ENCODE results near the gene DOCK10.
A peak's percentile ranks its signal among the peaks of the same experiment; 100 is the strongest.
"Not testable (repeated sequence)": the region's sequence is repeated elsewhere in the genome, so short reads cannot be mapped to it uniquely, and the experiment has no call there.

The DOCK10 gene

GRCh38 chr2:225041851-225042799 lies at the start of gene DOCK10:
DOCK10 (minus strand) TSS chr2:225042468; CDS start chr2:225042374, 94 bp downstream.
- no peak for DNase-seq (ENCODE audit: low spot score)

GRCh38 chr2:225091336-225091735 lies 49.1 kb upstream of the DOCK10 start:
- peak; percentile 46 for DNase-seq (ENCODE audit: low spot score)

- no peak for DNase-seq (ENCODE audit: low spot score)
Observed at GRCh38 chr2:225090746-225091145, 48.5 kb upstream of the DOCK10 start.

- DNase-seq (ENCODE audit: low spot score) = no peak
Observed at GRCh38 chr2:225086915-225087314, 44.6 kb upstream of the DOCK10 start.

GRCh38 chr2:225086439-225086838 lies 44.2 kb upstream of the DOCK10 start:
- no peak for DNase-seq (ENCODE audit: low spot score)

GRCh38 chr2:225083276-225083675 lies 41.0 kb upstream of the DOCK10 start:
- no peak for DNase-seq (ENCODE audit: low spot score)

GRCh38 chr2:225076125-225076524 lies 33.9 kb upstream of the DOCK10 start:
- DNase-seq (ENCODE audit: low spot score) = no peak

GRCh38 chr2:225074919-225075681 lies 32.8 kb upstream of the DOCK10 start:
- DNase-seq (ENCODE audit: low spot score) = no peak

GRCh38 chr2:225074366-225074765 lies 32.1 kb upstream of the DOCK10 start:
- no peak for DNase-seq (ENCODE audit: low spot score)

GRCh38 chr2:225073198-225073597 lies 30.9 kb upstream of the DOCK10 start:
- DNase-seq (ENCODE audit: low spot score) = no peak

GRCh38 chr2:225072444-225072843 lies 30.2 kb upstream of the DOCK10 start:
- no peak for DNase-seq (ENCODE audit: low spot score)

- DNase-seq (ENCODE audit: low spot score) = no peak
Observed at GRCh38 chr2:225070811-225071210, 28.5 kb upstream of the DOCK10 start.

- no peak for DNase-seq (ENCODE audit: low spot score)
Observed at GRCh38 chr2:225069966-225070365, 27.7 kb upstream of the DOCK10 start.

- no peak for DNase-seq (ENCODE audit: low spot score)
Observed at GRCh38 chr2:225069477-225069876, 27.2 kb upstream of the DOCK10 start.

- DNase-seq (ENCODE audit: low spot score) = no peak
Observed at GRCh38 chr2:225065882-225066281, 23.6 kb upstream of the DOCK10 start.

- DNase-seq (ENCODE audit: low spot score) = no peak
Observed at GRCh38 chr2:225064928-225065327, 22.7 kb upstream of the DOCK10 start.

- no peak for DNase-seq (ENCODE audit: low spot score)
Observed at GRCh38 chr2:225064362-225064761, 22.1 kb upstream of the DOCK10 start.

GRCh38 chr2:225056330-225057073 lies 14.2 kb upstream of the DOCK10 start:
- no peak for DNase-seq (ENCODE audit: low spot score)

- DNase-seq (ENCODE audit: low spot score) = no peak
Observed at GRCh38 chr2:225055714-225056113, 13.4 kb upstream of the DOCK10 start.

- DNase-seq (ENCODE audit: low spot score) = no peak
Observed at GRCh38 chr2:225052703-225053102, 10.4 kb upstream of the DOCK10 start.

- DNase-seq (ENCODE audit: low spot score) = not testable (repeated sequence)
Observed at GRCh38 chr2:225047502-225047901, 5.2 kb upstream of the DOCK10 start.

- DNase-seq (ENCODE audit: low spot score) = no peak
Observed at GRCh38 chr2:225042800-225043167, 516 bp upstream of the DOCK10 start.
